ENCODE results near the gene PCBP3.

DNA sequence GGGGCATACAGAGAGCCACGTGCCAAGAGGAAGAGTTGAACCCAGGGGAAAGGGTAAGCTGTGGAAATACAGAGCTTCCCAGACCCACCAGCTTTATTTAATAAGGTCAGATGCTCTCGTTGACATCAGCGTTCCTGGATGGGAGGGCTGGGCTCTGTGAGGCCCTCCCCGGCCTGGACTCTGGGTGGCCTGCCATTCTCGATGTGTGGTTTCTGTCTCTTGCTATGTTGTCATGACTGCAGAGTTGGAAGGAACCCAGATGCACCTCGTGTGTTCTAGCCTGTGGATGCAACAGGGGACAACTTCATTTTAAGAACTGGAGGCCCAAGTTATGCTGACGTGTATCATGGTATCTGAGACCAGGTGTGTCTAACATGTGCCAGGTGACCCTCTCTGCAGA is 101.7 kb downstream of the PCBP3 start:
- TF ChIP-seq, protein P1, sequence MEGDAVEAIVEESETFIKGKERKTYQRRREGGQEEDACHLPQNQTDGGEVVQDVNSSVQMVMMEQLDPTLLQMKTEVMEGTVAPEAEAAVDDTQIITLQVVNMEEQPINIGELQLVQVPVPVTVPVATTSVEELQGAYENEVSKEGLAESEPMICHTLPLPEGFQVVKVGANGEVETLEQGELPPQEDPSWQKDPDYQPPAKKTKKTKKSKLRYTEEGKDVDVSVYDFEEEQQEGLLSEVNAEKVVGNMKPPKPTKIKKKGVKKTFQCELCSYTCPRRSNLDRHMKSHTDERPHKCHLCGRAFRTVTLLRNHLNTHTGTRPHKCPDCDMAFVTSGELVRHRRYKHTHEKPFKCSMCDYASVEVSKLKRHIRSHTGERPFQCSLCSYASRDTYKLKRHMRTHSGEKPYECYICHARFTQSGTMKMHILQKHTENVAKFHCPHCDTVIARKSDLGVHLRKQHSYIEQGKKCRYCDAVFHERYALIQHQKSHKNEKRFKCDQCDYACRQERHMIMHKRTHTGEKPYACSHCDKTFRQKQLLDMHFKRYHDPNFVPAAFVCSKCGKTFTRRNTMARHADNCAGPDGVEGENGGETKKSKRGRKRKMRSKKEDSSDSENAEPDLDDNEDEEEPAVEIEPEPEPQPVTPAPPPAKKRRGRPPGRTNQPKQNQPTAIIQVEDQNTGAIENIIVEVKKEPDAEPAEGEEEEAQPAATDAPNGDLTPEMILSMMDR (IDR thresholded peaks at IDR 0.05) = no peak
- TF ChIP-seq POLR2A (IDR thresholded peaks at IDR 0.05) = no peak
